H1 (cell line): Measurements from ENCODE around the gene MECR.

Source experiments
- ATF3 ChIP-seq: IDR thresholded peaks from 2 replicates; pipeline ENCODE4 v1.6.1; 2011; ENCODE audit warnings: low read depth, mild to moderate bottlenecking, low read length; ENCODE audit not compliant: insufficient read depth
- EGR1 ChIP-seq: IDR thresholded peaks from 2 replicates; pipeline ENCODE4 v1.6.1; 2011; ENCODE audit warnings: low read depth, low read length, borderline replicate concordance
- EZH2 ChIP-seq: fragments of 200-600 bp; sonication (generic); IDR thresholded peaks from 2 replicates; pipeline ENCODE4 v1.7.1; 2012; ENCODE audit warnings: low read depth, mild to moderate bottlenecking, moderate library complexity, low read length, inconsistent platforms; ENCODE audit not compliant: severe bottlenecking
- HDAC2 ChIP-seq, 2 experiments: fragments of 300-600 bp in 1 of 2; sonication (generic) in 1 of 2; IDR thresholded peaks; 2 replicates each; pipeline ENCODE4 v1.6.1; 2011 to 2012; ENCODE audit warnings: low read depth in 2 of 2, low read length in 2 of 2, mild to moderate bottlenecking in 2 of 2, moderate library complexity in 2 of 2, borderline replicate concordance in 1 of 2, inconsistent platforms in 1 of 2
- JUN ChIP-seq: IDR thresholded peaks from 2 replicates; pipeline ENCODE4 v1.6.1; 2011; ENCODE audit warnings: low read depth, mild to moderate bottlenecking, improper control_type of control experiment, low read length
- POLR2A ChIP-seq, 2 experiments: IDR thresholded peaks; 1 replicate in 1 of 2; 2 replicates in 1 of 2; pipeline ENCODE4 v1.6.1; 2011; ENCODE audit warnings: low read depth in 2 of 2, low read length in 2 of 2, mild to moderate bottlenecking in 2 of 2; ENCODE audit errors: control extremely low read depth in 1 of 2
- POLR2AphosphoS5 ChIP-seq: IDR thresholded peaks from 2 replicates; pipeline ENCODE4 v1.6.1; 2011; ENCODE audit warnings: low read depth, low read length
- POU5F1 ChIP-seq: IDR thresholded peaks from 2 replicates; pipeline ENCODE4 v1.6.1; 2011; ENCODE audit warnings: low read depth, mild to moderate bottlenecking, low read length, moderate library complexity
- RFX5 ChIP-seq: IDR thresholded peaks from 2 replicates; pipeline ENCODE4 v1.6.1; 2011; ENCODE audit warnings: low read depth, low read length, improper control_type of control experiment, borderline replicate concordance
- SIN3A ChIP-seq, 2 experiments: IDR thresholded peaks in 1 of 2; conservative IDR thresholded peaks in 1 of 2; 2 replicates each; pipeline ENCODE4 v1.6.1; 2011 to 2012; ENCODE audit warnings: low read length in 2 of 2, improper control_type of control experiment in 1 of 2, low read depth in 1 of 2, mild to moderate bottlenecking in 1 of 2
- USF2 ChIP-seq: IDR thresholded peaks from 2 replicates; pipeline ENCODE4 v1.6.1; 2011; ENCODE audit warnings: low read length, improper control_type of control experiment
- ZNF274 ChIP-seq: IDR thresholded peaks from 2 replicates; pipeline ENCODE4 v1.7.0; 2012; ENCODE audit warnings: low read length, borderline replicate concordance; ENCODE audit errors: extremely low read depth
- TF ChIP-seq, protein P1 (sequence below), 3 experiments: IDR thresholded peaks; 1 replicate in 2 of 3; 2 replicates in 1 of 3; pipeline versions ENCODE4 v1.5.1 to v1.6.1; 2011; ENCODE audit warnings: low read length in 3 of 3, mild to moderate bottlenecking in 3 of 3, inconsistent platforms in 2 of 3, low read depth in 1 of 3, moderate library complexity in 1 of 3; ENCODE audit not compliant: insufficient read depth in 1 of 3; ENCODE audit errors: control extremely low read depth in 1 of 3

GRCh38 chr1:29251164-29252124 lies 20.7 kb upstream of the MECR start:
- TF ChIP-seq POLR2AphosphoS5: no peak
- TF ChIP-seq, protein P1, sequence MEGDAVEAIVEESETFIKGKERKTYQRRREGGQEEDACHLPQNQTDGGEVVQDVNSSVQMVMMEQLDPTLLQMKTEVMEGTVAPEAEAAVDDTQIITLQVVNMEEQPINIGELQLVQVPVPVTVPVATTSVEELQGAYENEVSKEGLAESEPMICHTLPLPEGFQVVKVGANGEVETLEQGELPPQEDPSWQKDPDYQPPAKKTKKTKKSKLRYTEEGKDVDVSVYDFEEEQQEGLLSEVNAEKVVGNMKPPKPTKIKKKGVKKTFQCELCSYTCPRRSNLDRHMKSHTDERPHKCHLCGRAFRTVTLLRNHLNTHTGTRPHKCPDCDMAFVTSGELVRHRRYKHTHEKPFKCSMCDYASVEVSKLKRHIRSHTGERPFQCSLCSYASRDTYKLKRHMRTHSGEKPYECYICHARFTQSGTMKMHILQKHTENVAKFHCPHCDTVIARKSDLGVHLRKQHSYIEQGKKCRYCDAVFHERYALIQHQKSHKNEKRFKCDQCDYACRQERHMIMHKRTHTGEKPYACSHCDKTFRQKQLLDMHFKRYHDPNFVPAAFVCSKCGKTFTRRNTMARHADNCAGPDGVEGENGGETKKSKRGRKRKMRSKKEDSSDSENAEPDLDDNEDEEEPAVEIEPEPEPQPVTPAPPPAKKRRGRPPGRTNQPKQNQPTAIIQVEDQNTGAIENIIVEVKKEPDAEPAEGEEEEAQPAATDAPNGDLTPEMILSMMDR (IDR thresholded peaks at IDR 0.05; ENCODE audit: control extremely low read depth in 1 of 3, insufficient read depth in 1 of 3, low read depth in 1 of 3, low read length in 3 of 3): no peak
- no peak for TF ChIP-seq ZNF274
- TF ChIP-seq POU5F1: no peak
- no peak for TF ChIP-seq EZH2
- TF ChIP-seq SIN3A (conservative IDR thresholded peaks at IDR 0.05 in 1 of 2, IDR thresholded peaks at IDR 0.05 in 1 of 2; ENCODE audit: low read depth in 1 of 2, low read length in 2 of 2): no peak
- TF ChIP-seq EGR1: no peak
- TF ChIP-seq HDAC2 (IDR thresholded peaks at IDR 0.05; ENCODE audit: borderline replicate concordance in 1 of 2, low read depth in 2 of 2, low read length in 2 of 2): no peak
- no peak for TF ChIP-seq POLR2A (IDR thresholded peaks at IDR 0.05; ENCODE audit: control extremely low read depth in 1 of 2, low read depth in 2 of 2, low read length in 2 of 2)
- TF ChIP-seq RFX5: no peak
- TF ChIP-seq USF2: no peak
- TF ChIP-seq ATF3: no peak
- no peak for TF ChIP-seq JUN
